ENCODE results near the gene RAPGEF1. TPM values are rescaled to one million over a fixed set of nuclear protein-coding genes. Genes with fewer than 3 reads are reported as not detected.

Gene RAPGEF1
- total RNA-seq, 1 donor from 2014 or later: 26.2 TPM

Small RNAs within 50 kb of the gene (small RNA-seq; reads per million reads assigned to genes)
- gene EIF4A1P3 (not detected), gene RF00272 (not detected), gene RN7SL328P (not detected)

Other genes with a start within 250 kb of the RAPGEF1 start
- 34.5 TPM for gene POMT1, start 237.2 kb downstream of the RAPGEF1 start, total RNA-seq
- gene UCK1, start 208.8 kb downstream of the RAPGEF1 start, total RNA-seq: 13.3 TPM
- not detected for gene PRRT1B, start 194.6 kb downstream of the RAPGEF1 start, total RNA-seq

Measured in occipital lobe (tissue), 2 donors.